Activated T-helper 1 cell treated with anti-CD3 and anti-CD28 coated beads, Interleukin-12 subunit alpha, Interleukin-12 subunit beta, Interleukin-2, Interleukin-4 antibody, amounts not matched to agents 30 ng/mL and 10 ng/mL and 1 ng/mL, durations not matched to agents 14 hours and 24 hours and 36 hours (primary cell): ENCODE data around the gene LIPJ. TPM values are rescaled to one million over a fixed set of nuclear protein-coding genes. Genes with fewer than 3 reads are reported as not detected.

Experiments
- DNase-seq: peaks from one replicate; pipeline ENCODE4 v3.0.0; 2021; ENCODE audit warnings: low spot score
- H3K27ac Mint-ChIP-seq: one replicate; pipeline ENCODE4 v1.8.0; 2021; ENCODE audit warnings: mild to moderate bottlenecking, mixed read lengths
- H3K27me3 Mint-ChIP-seq: one replicate; pipeline ENCODE4 v1.8.0; 2022; ENCODE audit warnings: mild to moderate bottlenecking, moderate library complexity, mixed read lengths; ENCODE audit not compliant: insufficient read depth
- H3K36me3 Mint-ChIP-seq: one replicate; pipeline ENCODE4 v1.8.0; 2021; ENCODE audit warnings: low read depth, mixed read lengths
- H3K4me1 Mint-ChIP-seq: one replicate; pipeline ENCODE4 v1.8.0; 2021; ENCODE audit warnings: low read depth, mixed read lengths
- H3K4me3 Mint-ChIP-seq: one replicate; pipeline ENCODE4 v1.8.0; 2021; ENCODE audit warnings: mild to moderate bottlenecking, moderate library complexity, mixed read lengths
- H3K9me3 Mint-ChIP-seq: one replicate; pipeline ENCODE4 v1.8.0; 2021; ENCODE audit warnings: mixed read lengths
- intact Hi-C: fragments of 100-400 bp; cut with micrococcal nuclease; formaldehyde crosslinking; loops from one replicate; pipeline ENCODE4 v1.15.1; 2024
- total RNA-seq: library from RNA; stranded (reverse); gene quantifications from 2 replicates; pipeline ENCODE4 v1.2.3, GENCODE V29; 2022

Gene LIPJ
- total RNA-seq, 1 donor from 2014 or later, result not detected

DNA sequence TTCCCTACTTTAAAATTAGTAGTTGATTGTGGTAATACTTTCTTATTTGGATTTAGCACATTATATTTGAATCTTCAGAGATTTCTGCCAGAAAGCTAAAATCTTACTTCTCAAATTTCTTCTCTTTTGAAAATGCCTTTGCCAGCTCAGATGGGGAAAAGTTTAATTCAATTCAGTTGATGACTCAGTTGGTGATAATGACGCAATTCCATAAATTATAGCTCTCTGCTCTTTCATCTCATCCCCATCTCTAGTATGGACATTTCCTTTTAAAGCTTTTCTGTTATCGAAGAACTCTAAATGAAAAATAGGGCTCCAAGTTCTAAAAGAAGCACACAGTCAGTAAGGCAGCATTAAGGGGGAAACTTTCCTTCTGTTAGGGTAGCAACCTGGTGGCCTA is 28.9 kb upstream of the LIPJ start:
- no peaks in the 10 kb centered on the region for H3K36me3 Mint-ChIP-seq
- no peak overlapping the region for H3K4me3 Mint-ChIP-seq
- H3K9me3 Mint-ChIP-seq, result no peaks in the 10 kb centered on the region
- intact Hi-C loops, result no loop called here
- H3K4me1 Mint-ChIP-seq, result peaks cover 6% of the 10 kb centered on the region
- no peak for DNase-seq
- H3K27me3 Mint-ChIP-seq, result peaks cover 8% of the 10 kb centered on the region
- H3K27ac Mint-ChIP-seq, result no peak overlapping the region

DNA sequence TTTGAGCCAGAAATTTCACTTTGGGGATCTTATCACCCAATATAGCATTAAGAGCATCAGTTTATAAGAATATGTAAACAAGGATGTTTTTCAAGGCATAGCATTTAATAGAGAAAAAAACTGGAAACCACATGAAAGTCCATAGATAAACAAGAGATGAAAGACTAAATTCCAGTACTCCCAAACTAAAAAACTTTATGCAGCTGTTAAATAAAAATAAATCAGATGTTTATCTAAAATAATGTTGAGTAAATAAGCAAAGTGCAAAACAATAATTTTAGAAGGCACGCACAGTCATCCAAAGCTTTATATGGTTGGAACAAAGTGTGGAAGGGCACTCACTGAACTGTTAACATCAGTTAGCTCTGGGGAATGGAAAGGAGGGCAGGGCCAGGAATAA is 24.4 kb upstream of the LIPJ start:
- intact Hi-C loops, result no loop called here
- Mint-ChIP-seq H3K9me3 (no peaks in the 10 kb centered on the region), H3K27ac (no peak overlapping the region), H3K36me3 (no peaks in the 10 kb centered on the region), H3K4me1 (peaks cover 4% of the 10 kb centered on the region), H3K4me3 (no peak overlapping the region), H3K27me3 (peaks cover 18% of the 10 kb centered on the region)
- DNase-seq, result no peak

DNA sequence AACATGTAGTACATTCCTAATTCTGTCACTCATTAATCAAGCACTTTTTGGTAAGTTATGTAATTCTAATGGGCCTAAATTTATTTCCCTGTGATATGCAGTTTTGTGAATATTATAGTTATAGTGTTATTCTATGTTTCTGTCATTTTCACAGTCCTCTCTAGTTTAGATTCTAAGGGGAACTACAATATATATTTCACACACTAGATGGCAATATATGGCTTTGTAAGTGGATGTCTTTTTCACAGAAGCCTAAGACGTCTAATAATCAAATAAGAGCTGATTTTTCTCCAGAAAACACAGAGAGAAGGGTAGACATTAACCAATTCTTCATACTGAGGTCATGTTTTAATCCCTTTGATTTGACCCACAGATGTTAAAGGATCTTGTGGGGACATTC is 21.5 kb upstream of the LIPJ start:
- no peak for DNase-seq
- intact Hi-C loops, result loop anchor here (1.0 to 2.0 kb wide), 4 partner anchors 122 to 648 kb away; no protein-coding TSS in a partner anchor
- peaks cover 4% of the 10 kb centered on the region for H3K4me1 Mint-ChIP-seq
- H3K36me3 Mint-ChIP-seq, result no peaks in the 10 kb centered on the region
- no peaks in the 10 kb centered on the region for H3K9me3 Mint-ChIP-seq
- H3K27me3 Mint-ChIP-seq, result peaks cover 18% of the 10 kb centered on the region
- H3K27ac Mint-ChIP-seq, result no peak overlapping the region
- no peak overlapping the region for H3K4me3 Mint-ChIP-seq

- H3K27ac Mint-ChIP-seq, result peak overlapping the region; percentile 40
- peaks cover 4% of the 10 kb centered on the region for H3K36me3 Mint-ChIP-seq
- peak overlapping the region; percentile 85 for H3K4me3 Mint-ChIP-seq
- intact Hi-C loops, result loop anchor here (5.0 kb wide), 1 partner anchor 410 kb away; the partner anchor contains the start of gene FAS
- DNase-seq, result no peak
- peaks cover 14% of the 10 kb centered on the region for H3K4me1 Mint-ChIP-seq
- H3K27me3 Mint-ChIP-seq, result peaks cover 8% of the 10 kb centered on the region
- H3K9me3 Mint-ChIP-seq, result peaks cover 4% of the 10 kb centered on the region
These were observed 4.2 kb upstream of the LIPJ start for GRCh38 chr10:88582411-88582805.

DNA sequence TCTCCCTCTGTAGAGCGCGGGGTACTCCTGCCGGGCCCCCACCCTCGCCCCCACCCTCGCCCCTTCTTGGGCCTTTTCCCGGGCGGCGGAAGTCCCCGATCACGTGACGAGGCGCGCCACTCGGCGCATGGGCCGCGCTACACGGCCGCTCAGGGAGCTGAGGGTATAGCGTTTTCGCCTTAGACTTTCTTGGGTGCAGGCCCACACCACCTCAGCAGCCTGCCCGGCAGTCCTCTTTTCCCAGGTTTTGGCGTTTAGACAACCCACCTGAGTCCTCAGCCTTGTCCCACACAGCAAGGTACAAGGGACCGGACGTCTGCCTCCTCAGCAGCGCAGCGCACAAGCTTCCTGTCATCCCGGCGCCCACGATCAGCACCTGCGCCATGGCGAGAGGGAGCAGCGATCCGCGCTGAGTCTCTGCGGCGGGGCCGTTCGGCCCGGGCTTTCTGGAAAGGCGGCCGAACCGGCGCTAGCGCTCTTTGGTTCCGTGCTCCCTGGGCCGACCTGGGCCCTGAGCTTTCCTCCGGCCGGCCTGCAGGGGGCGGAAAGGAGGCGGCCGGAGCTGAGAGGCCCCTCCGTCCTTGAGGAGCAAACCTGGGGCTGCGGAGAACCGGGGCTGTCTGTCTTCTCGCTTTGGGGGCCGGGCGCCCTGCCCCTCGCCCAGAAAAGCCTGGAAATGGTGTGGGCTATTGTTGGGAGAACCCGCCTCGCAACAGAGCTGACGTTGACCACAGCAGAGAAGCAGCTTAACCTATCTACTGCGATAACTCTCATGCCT is 3.6 kb upstream of the LIPJ start, which contains the start of gene RNLS:
Gene RNLS (minus strand): TSS at position 513 of the 778 bp plus-strand sequence.
- intact Hi-C loops, result loop anchor here (1.0 to 5.0 kb wide), 2 partner anchors 87 to 409 kb away; partner anchors contain the start of gene FAS
- Mint-ChIP-seq H3K36me3 (peaks cover 4% of the 10 kb centered on the region), H3K9me3 (peaks cover 4% of the 10 kb centered on the region), H3K4me3 (peak within 1 kb of the TSS; percentile 85), H3K27ac (peak within 1 kb of the TSS; percentile 73), H3K27me3 (peaks cover 8% of the 10 kb centered on the region), H3K4me1 (peaks cover 14% of the 10 kb centered on the region)
- peak; percentile 54 for DNase-seq

DNA sequence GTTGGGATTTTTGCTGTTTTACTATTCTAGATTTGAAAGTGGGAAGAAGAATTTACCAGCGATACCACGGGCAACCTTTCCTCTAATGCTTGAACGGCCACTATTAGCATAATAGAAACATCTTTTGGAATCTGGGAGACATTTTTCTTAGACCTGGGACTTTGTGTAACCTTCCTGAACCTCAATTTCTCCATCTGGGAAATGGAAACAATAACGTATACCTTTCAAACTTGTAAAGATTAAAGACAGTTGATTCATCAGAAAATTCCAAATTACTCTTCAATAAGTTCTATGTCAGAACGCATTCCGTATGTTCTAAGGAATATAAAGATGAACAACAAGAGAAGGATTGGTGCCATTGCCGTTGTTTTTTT is 3.0 kb upstream of the LIPJ start:
- H3K4me3 Mint-ChIP-seq, result peak overlapping the region; percentile 85
- H3K36me3 Mint-ChIP-seq, result peaks cover 4% of the 10 kb centered on the region
- peak overlapping the region; percentile 73 for H3K27ac Mint-ChIP-seq
- peaks cover 14% of the 10 kb centered on the region for H3K4me1 Mint-ChIP-seq
- intact Hi-C loops, result loop anchor here (1.0 to 5.0 kb wide), 2 partner anchors 87 to 409 kb away; partner anchors contain the start of gene FAS
- H3K9me3 Mint-ChIP-seq, result peaks cover 4% of the 10 kb centered on the region
- DNase-seq, result no peak
- peaks cover 8% of the 10 kb centered on the region for H3K27me3 Mint-ChIP-seq

DNA sequence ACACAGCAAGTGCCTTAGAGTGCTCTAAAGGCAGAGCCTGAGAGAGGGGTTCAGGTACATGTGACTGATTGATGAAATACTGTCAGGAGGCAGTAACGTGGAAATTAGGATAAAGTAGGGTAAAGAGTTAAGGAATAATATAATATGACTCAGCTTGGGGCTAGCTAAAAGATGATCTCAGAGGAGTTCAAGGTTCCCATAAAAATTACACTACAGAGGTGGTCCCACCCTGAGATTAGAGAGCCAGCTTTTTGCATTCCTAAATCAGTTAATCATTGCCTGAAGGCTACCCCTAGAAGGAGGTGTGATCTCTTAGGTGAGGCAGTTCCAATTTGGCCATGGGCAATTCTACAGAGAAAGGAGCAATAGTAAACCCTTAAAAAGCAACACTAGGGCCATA is 5.8 kb downstream of the LIPJ start:
- H3K9me3 Mint-ChIP-seq, result no peaks in the 10 kb centered on the region
- H3K4me1 Mint-ChIP-seq, result no peaks in the 10 kb centered on the region
- no peak overlapping the region for H3K4me3 Mint-ChIP-seq

DNA sequence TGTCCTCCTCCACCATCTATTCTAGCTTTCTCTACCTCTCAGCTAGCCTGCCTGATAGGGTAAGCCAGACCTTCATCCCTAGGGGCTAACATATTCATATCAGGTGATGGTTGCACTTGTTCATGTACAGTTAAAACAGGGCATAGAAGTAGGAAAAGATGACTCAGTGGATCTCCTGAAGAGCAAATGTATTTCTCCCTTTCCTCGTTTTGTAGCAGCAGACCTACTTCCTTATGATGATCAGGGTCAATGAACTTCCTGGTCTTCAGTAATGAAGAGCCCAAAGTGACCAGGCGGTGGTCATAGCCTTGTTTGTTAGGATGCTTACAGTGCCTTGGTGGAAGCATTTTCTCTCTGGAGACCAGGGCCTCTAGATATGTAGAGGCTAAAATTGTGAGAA is 6.3 kb downstream of the LIPJ start:
- H3K9me3 Mint-ChIP-seq, result no peaks in the 10 kb centered on the region
- peaks cover 5% of the 10 kb centered on the region for H3K27me3 Mint-ChIP-seq
- peaks cover 1% of the 10 kb centered on the region for H3K4me1 Mint-ChIP-seq
- H3K4me3 Mint-ChIP-seq, result no peak overlapping the region
- DNase-seq, result no peak
- H3K27ac Mint-ChIP-seq, result no peak overlapping the region
- intact Hi-C loops, result no loop called here
- H3K36me3 Mint-ChIP-seq, result no peaks in the 10 kb centered on the region

More for the DNA sequence above, 5.8 kb downstream of the LIPJ start:
- Mint-ChIP-seq H3K27me3 (peaks cover 4% of the 10 kb centered on the region), H3K27ac (no peak overlapping the region), H3K36me3 (no peaks in the 10 kb centered on the region)
- DNase-seq, result no peak
- intact Hi-C loops, result no loop called here

DNA sequence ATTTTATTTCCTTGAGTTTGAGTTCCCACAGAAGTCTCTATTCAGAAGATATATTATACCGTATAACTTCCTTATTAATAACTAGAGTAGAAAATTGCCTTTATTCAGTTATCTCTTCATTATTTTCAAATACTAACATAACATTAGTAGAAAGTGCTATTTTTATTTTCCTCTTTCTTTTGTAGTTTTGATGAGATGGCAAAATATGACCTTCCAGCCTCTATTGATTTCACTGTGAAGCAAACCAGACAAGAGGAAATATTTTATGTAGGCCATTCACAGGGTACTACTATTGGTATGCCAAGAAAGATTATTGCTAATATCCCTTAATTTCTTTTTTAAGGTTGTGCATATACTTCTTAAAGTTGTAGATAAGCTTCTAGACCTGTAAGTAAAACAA is 7.9 kb downstream of the LIPJ start:
- peaks cover 9% of the 10 kb centered on the region for H3K4me1 Mint-ChIP-seq

DNA sequence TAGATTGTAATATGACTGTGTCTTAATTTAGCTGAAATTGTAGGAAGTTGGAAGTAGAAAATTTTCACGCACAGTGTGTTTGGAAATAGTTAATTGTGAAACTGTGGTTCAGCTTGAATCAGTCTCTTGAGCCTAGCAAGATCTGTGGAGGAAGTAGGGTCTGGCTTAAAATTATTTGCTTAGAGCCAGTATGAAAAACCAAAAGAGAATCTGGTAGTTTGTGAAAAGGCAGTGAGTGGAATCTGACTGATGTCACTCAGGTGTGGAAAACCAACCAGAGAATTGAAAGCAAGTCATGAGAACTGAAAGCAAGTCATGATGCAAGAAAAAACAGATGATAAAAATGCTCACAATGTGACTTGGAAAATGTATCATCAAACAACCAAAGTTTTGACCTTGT is 11.5 kb downstream of the LIPJ start:
- peaks cover 9% of the 10 kb centered on the region for H3K4me1 Mint-ChIP-seq
- H3K4me3 Mint-ChIP-seq, result no peak overlapping the region
- DNase-seq, result no peak
- H3K9me3 Mint-ChIP-seq, result no peaks in the 10 kb centered on the region
- H3K27ac Mint-ChIP-seq, result no peak overlapping the region
- peaks cover 4% of the 10 kb centered on the region for H3K27me3 Mint-ChIP-seq
- no peaks in the 10 kb centered on the region for H3K36me3 Mint-ChIP-seq
- intact Hi-C loops, result no loop called here

More for the DNA sequence above, 7.9 kb downstream of the LIPJ start:
- no peaks in the 10 kb centered on the region for H3K9me3 Mint-ChIP-seq
- intact Hi-C loops, result no loop called here
- no peak overlapping the region for H3K4me3 Mint-ChIP-seq
- peaks cover 6% of the 10 kb centered on the region for H3K27me3 Mint-ChIP-seq
- no peak overlapping the region for H3K27ac Mint-ChIP-seq
- no peaks in the 10 kb centered on the region for H3K36me3 Mint-ChIP-seq
- no peak for DNase-seq

- no peaks in the 10 kb centered on the region for H3K9me3 Mint-ChIP-seq
- H3K27ac Mint-ChIP-seq, result no peak overlapping the region
These were observed 21.6 kb downstream of the LIPJ start for GRCh38 chr10:88608052-88608732.

GRCh38 chr10:88608780-88609179 is 22.2 kb downstream of the LIPJ start:
- intact Hi-C loops, result no loop called here
- peaks cover 16% of the 10 kb centered on the region for H3K27me3 Mint-ChIP-seq
- H3K27ac Mint-ChIP-seq, result no peak overlapping the region
- no peak for DNase-seq
- H3K4me1 Mint-ChIP-seq, result no peaks in the 10 kb centered on the region
- H3K4me3 Mint-ChIP-seq, result no peak overlapping the region
- H3K9me3 Mint-ChIP-seq, result no peaks in the 10 kb centered on the region
- no peaks in the 10 kb centered on the region for H3K36me3 Mint-ChIP-seq

More at GRCh38 chr10:88608052-88608732, 21.6 kb downstream of the LIPJ start:
- Mint-ChIP-seq H3K4me1 (no peaks in the 10 kb centered on the region), H3K4me3 (no peak overlapping the region), H3K27me3 (peaks cover 16% of the 10 kb centered on the region), H3K36me3 (no peaks in the 10 kb centered on the region)
- DNase-seq, result no peak
- intact Hi-C loops, result no loop called here
